Ovary (tissue), 10 donors: ENCODE measurements around the gene RSPH10B2. TPM values are rescaled to one million over a fixed set of nuclear protein-coding genes. Genes with fewer than 3 reads are reported as not detected.
"Not testable (repeated sequence)": the region's sequence is repeated elsewhere in the genome, so short reads cannot be mapped to it uniquely, and the experiment has no call there.

Experiments
- DNase-seq, 5 donors: peaks; one replicate each; pipeline ENCODE4 v3.0.0-alpha.2; 2019 to 2020
- H3K27ac ChIP-seq, 2 donors: fragments of 200-600 bp; one replicate each; pipeline versions ENCODE4 v1.5.1 to v1.8.0; 2019 to 2022
- H3K27me3 ChIP-seq: fragments of 200-600 bp; one replicate; pipeline ENCODE4 v1.8.0; 2022
- H3K36me3 ChIP-seq: fragments of 200-600 bp; sonication (generic); one replicate; pipeline ENCODE4 v1.5.1; 2019
- H3K4me1 ChIP-seq: one replicate; pipeline ENCODE4 v1.8.1; 2013; ENCODE audit warnings: mild to moderate bottlenecking, moderate library complexity; ENCODE audit not compliant: insufficient read depth
- H3K4me3 ChIP-seq: fragments of 200-600 bp; sonication (generic); one replicate; pipeline ENCODE4 v1.5.1; 2017
- H3K9me3 ChIP-seq, 2 donors: fragments of 200-600 bp in 1 of 2; sonication (generic) in 1 of 2; one replicate each; pipeline versions ENCODE4 v1.5.1 to v1.8.1; 2013 to 2019; ENCODE audit warnings: mild to moderate bottlenecking in 1 of 2, moderate library complexity in 1 of 2
- CTCF ChIP-seq, 3 donors: fragments of 450-650 bp in 2 of 3; fragments of 200-600 bp in 1 of 3; IDR thresholded peaks; one replicate each; pipeline versions ENCODE4 v1.5.1 to v1.8.0; 2016 to 2022; ENCODE audit warnings: antibody characterized with exemption in 3 of 3, mild to moderate bottlenecking in 1 of 3
- EP300 ChIP-seq: sonication (generic); formaldehyde crosslinking; IDR thresholded peaks from one replicate; pipeline ENCODE4 v1.6.1; 2017; ENCODE audit warnings: antibody characterized with exemption
- POLR2A ChIP-seq: fragments of 450-650 bp; IDR thresholded peaks from one replicate; pipeline ENCODE4 v1.6.1; 2017; ENCODE audit warnings: antibody characterized with exemption, mild to moderate bottlenecking, moderate library complexity
- WGBS, 3 donors: extraction: QIAGEN DNeasy Blood & Tissue Kit in 1 of 3; methylation state at CpG; one replicate each; pipeline versions ENCODE4 v1.1.5 to v1.1.7; 2013 to 2017; 5-methylcytosine and 5-hydroxymethylcytosine counted together
- intact Hi-C, 4 donors: fragments of 100-400 bp; cut with DNase I; formaldehyde crosslinking; loops; one replicate each; pipeline versions ENCODE4 v1.11.0 to v1.15.1; 2022 to 2023
- long read RNA-seq, 3 donors: library from polyadenylated mRNA in 2 of 3; unstranded in 2 of 3; transcript quantifications; one replicate each; pipeline ENCODE4 v2.0.0 and lab custom pipeline, GENCODE V29; 2021 to 2026
- polyA plus RNA-seq, 2 donors: library from polyadenylated mRNA; stranded (reverse); fragments of 200-250 nt in 1 of 2; fragments of 350-450 nt in 1 of 2; fragmentation: Illumina TruSeq in 1 of 2; extraction: RNeasy Lipid Tissue Mini Kit (QIAGEN cat#74804) in 1 of 2; gene quantifications; one replicate each; pipeline ENCODE4 v1.2.3, GENCODE V29; 2013 to 2014
- total RNA-seq, 7 donors: library from RNA; depleted of rRNA in 2 of 7; stranded (reverse); fragments of >200 nt in 2 of 7; fragmentation: NEBNext Ultra II Directional in 3 of 7; extraction: Animal tissue kit (Norgen Biotek cat#: 25700) in 3 of 7; gene quantifications; one replicate each; pipeline versions ENCODE4 v1.1.0 to v1.2.4, GENCODE V29; 2016 to 2023
- donor health status: DM: no; HTN: no; CAD: no; lungs with moderate emphysema.
- donor health status: DM: no; HTN: no; CAD: no.
- donor health status: Bipolar disorder and iron deficiency.
- donor health status: DM: yes; HTN: yes; CAD: no.
- donor health status: DM: no; HTN: no; CAD: no.
- donor health status: DM: yes; HTN: yes; CAD: no.

The RSPH10B2 gene
- total RNA-seq (10 to 100 TPM in 1 of 7 donors, 1 to 10 TPM in 1, under 1 TPM in 3, not detected in 2; 0.28 to 14.7 (median 0.79) TPM), polyA plus RNA-seq (under 1 TPM; 0.07 to 0.19 TPM)
- long read RNA-seq, donor 1, partial matches to known transcripts, result 1 of 1 reads
- long read RNA-seq, donor 1, other reads (novel, unspliced or antisense), result 0 of 1 reads
- long read RNA-seq, donor 2, result 0 reads
- long read RNA-seq, donor 3, partial matches to known transcripts, result 0 of 1 reads
- long read RNA-seq, donor 3, other reads (novel, unspliced or antisense), result 1 of 1 reads

GRCh38 chr7:6753964-6754363 lies at the start of gene RSPH10B2:
Gene RSPH10B2, plus strand, starts transcription at chr7:6754103. Its CDS starts 3,575 bp downstream, at chr7:6757678.
- H3K27ac ChIP-seq, H3K4me3 ChIP-seq, H3K27me3 ChIP-seq, H3K36me3 ChIP-seq, intact Hi-C loops, H3K4me1 ChIP-seq, H3K9me3 ChIP-seq: not testable (repeated sequence)
- DNase-seq, result peak in 1 of 5 donors; percentile 44
- 0 to 2% methylated on average over 1 to 22 of the region's 38 CpGs; no CpG with 5 or more reads in 1 of the 3 donors for WGBS, 3 donors

GRCh38 chr7:6705959-6706665 lies 47.8 kb upstream of the RSPH10B2 start:
- H3K9me3 ChIP-seq, result peaks cover 0 to 9% of the 10 kb centered on the region in 2 donors
- H3K4me1 ChIP-seq, result peaks cover 9% of the 10 kb centered on the region
- H3K36me3 ChIP-seq, result no peaks in the 10 kb centered on the region
- H3K4me3 ChIP-seq, result peak overlapping the region; percentile 77
- H3K27me3 ChIP-seq, result no peaks in the 10 kb centered on the region
- WGBS, 3 donors, result 0 to 1% (median 0%) methylated on average over 31 to 47 of the region's 47 CpGs
- peak overlapping the region; percentile 66 to 74 for H3K27ac ChIP-seq
- intact Hi-C loops, result no loop called here
- TF ChIP-seq CTCF (IDR thresholded peaks at IDR 0.05) (no peak), POLR2A (no peak), EP300 (no peak)
- DNase-seq, result peak; percentile 23 to 59 (median 41)

- TF ChIP-seq POLR2A, result peak; percentile 59
- no peak for TF ChIP-seq CTCF (IDR thresholded peaks at IDR 0.05)
- H3K36me3 ChIP-seq, result no peaks in the 10 kb centered on the region
- peaks cover 9% of the 10 kb centered on the region for H3K4me1 ChIP-seq
- peak within 1 kb of the TSS; percentile 77 for H3K4me3 ChIP-seq
- H3K9me3 ChIP-seq, result peaks cover 0 to 3% of the 10 kb centered on the region in 2 donors
- intact Hi-C loops, result no loop called here
- no peaks in the 10 kb centered on the region for H3K27me3 ChIP-seq
- peak; percentile 96 to 98 (median 97) for DNase-seq
- WGBS, 3 donors, result 1 to 3% (median 1%) methylated on average over 31 to 65 of the region's 65 CpGs
- peak within 1 kb of the TSS; percentile 66 to 74 for H3K27ac ChIP-seq
Observed at GRCh38 chr7:6706666-6707407, 47.1 kb upstream of the RSPH10B2 start, which contains the start of gene ZNF12. Gene ZNF12, minus strand, starts transcription at chr7:6706947. Its CDS starts 1,774 bp downstream, at chr7:6705173.

GRCh38 chr7:6708304-6708703 lies 45.6 kb upstream of the RSPH10B2 start:
- no peaks in the 10 kb centered on the region for H3K27me3 ChIP-seq
- H3K4me3 ChIP-seq, result no peak overlapping the region
- H3K27ac ChIP-seq, result no peak overlapping the region
- TF ChIP-seq EP300 (no peak), CTCF (IDR thresholded peaks at IDR 0.05) (no peak), POLR2A (no peak)
- DNase-seq, result no peak
- H3K36me3 ChIP-seq, result no peaks in the 10 kb centered on the region
- 53 to 87% (median 66%) methylated on average over 3 of the region's 3 CpGs for WGBS, 3 donors
- intact Hi-C loops, result no loop called here
- no peaks in the 10 kb centered on the region for H3K9me3 ChIP-seq
- peaks cover 5% of the 10 kb centered on the region for H3K4me1 ChIP-seq
